ENCODE results near the gene GMDS. TPM values are rescaled to one million over a fixed set of nuclear protein-coding genes. Genes with fewer than 3 reads are reported as not detected.

The GMDS gene
- total and polyA plus RNA-seq, 2 experiments from 2014 or later = 3.0 to 12.6 TPM

DNA sequence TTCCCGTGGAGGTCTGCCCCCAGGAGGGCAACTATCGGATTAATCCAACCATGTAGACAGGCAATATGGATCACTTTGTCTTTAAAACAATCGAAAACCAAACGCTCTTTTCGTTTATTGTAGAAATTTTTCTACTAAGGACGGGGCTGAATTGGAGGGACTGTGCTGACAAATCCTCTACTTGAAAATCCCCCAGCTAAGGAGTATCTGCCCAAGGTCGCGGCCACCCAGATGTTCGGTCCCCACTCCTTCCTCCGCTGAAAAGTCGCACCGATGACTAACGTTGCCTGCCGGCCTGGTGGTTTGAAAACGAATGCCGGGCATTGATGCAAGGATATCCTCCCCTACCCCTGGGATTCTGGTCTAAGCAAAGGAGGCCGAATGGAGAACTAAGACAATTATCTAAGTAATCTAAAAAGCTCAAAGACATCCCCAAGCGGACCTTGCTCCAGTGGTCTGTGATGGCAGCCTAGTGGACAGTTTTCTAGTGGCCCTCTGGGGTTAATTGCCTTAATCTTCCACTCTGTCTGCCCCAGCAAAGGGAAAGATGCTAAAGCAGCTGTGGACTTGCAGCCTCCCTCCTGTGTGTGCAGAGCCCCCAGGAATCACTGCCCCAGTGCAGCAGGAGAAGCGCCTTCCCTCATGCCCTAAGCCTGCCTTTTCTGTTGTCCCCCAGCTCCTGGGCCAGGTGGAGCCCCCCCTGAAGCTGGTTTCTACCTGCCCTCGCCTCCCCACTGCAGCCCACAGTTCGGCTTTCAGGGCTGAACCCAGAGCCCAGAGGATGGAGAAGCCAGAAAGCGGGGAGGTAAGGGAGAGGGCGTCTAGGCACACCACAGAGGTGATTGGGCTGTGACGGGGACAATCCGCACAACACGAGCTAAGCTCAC, 639.3 kb downstream of the GMDS start:
- WGBS, 2 experiments (ENCODE audit: low coverage in 1 of 2, low lambda C conversion rate in 2 of 2, missing lambda C conversion rate in 2 of 2) = 31 to 34% methylated on average over 25 to 26 of the region's 26 CpGs
- Histone ChIP-seq H3F3A (ENCODE audit: insufficient read depth) (no peaks in the 10 kb centered on the region; the same call in 1 of the 2 replicates), H3K4me1 (ENCODE audit: insufficient read depth) (no peaks in the 10 kb centered on the region), H3K9ac (no peak overlapping the region), H3K27me3 (replicated peaks; ENCODE audit: insufficient read depth) (peaks cover 58% of the 10 kb centered on the region), H3K27ac (no peak overlapping the region), H3K36me3 (ENCODE audit: low read depth) (no peaks in the 10 kb centered on the region), H3K79me2 (ENCODE audit: insufficient read depth) (no peaks in the 10 kb centered on the region), H4K20me1 (ENCODE audit: insufficient read depth) (no peaks in the 10 kb centered on the region), H3K4me3 (no peak overlapping the region), H2AFZ (no peak overlapping the region), H3K9me3 (ENCODE audit: low read depth) (no peaks in the 10 kb centered on the region), H3K4me2 (ENCODE audit: unreplicated experiment) (no peak overlapping the region), H3K9me2 (ENCODE audit: insufficient read depth) (no peaks in the 10 kb centered on the region)
- in situ Hi-C loops (cut with MboI) = loop anchor here (10.0 kb wide), 1 partner anchor 499 kb away; no protein-coding TSS in a partner anchor
- TF ChIP-seq EZH2phosphoT487 (IDR thresholded peaks at IDR 0.05; ENCODE audit: insufficient read depth, low read depth) (no peak; the same call in 1 of the 2 replicates), EZH2 (IDR thresholded peaks at IDR 0.05; ENCODE audit: insufficient read depth, poor library complexity, severe bottlenecking) (peak; percentile 96)
- DNase-seq = peak; percentile 50

DNA sequence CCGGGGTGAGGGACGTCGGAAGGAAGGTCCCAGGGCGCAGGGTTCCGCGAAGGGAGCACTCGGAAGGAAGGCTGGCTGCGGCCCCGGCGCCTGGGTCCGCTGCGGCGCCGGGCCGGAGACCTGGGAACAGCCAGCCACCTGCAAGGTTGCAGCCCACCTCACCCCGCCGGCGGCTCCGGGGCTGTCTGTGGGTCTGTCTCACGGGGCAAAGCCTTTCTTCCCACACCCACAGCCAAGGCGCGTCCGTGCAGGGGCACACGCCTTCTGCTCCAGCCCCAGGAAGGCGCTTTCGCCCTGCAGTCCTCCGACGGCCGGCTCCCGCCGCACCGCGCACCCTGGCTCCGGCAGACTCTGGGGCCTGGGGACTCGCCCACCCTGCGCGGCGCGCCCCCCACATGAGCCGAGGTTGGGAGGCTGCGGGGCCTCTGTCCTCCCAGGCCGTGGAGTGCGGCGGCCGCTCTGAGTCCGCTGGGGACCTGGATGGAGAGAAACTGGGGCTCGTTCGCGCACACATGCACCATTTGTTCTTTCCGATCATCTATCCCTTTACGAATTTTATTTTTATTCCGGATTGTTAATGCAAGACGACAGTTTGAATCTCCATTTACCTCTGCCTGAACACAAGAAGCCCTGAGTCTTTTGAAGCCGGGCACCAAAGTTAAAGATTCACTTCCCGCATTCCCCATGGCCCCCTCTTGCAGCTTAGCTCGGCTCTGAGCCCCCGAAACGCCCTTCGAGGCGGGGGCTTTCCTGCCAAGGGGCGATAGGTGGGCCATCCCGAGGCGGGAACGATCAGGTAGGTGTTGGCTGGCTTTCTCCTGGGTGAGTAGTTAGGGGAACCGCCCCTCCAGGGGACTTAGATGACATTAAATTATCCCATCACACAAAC, 640.2 kb downstream of the GMDS start:
- no peaks in the 10 kb centered on the region for H3K9me3 ChIP-seq (ENCODE audit: low read depth)
- H3F3A ChIP-seq (ENCODE audit: insufficient read depth) = no peaks in the 10 kb centered on the region
- H3K27me3 ChIP-seq (replicated peaks; ENCODE audit: insufficient read depth) = peaks cover 65% of the 10 kb centered on the region
- peak; percentile 28 for DNase-seq
- H3K9ac ChIP-seq = no peak overlapping the region
- H3K27ac ChIP-seq = no peak overlapping the region
- peak overlapping the region; percentile 62 for H3K4me3 ChIP-seq
- no peaks in the 10 kb centered on the region for H3K9me2 ChIP-seq (ENCODE audit: insufficient read depth)
- WGBS, 2 experiments (ENCODE audit: low coverage in 1 of 2, low lambda C conversion rate in 2 of 2, missing lambda C conversion rate in 2 of 2) = 12 to 16% methylated on average over 41 to 50 of the region's 65 CpGs
- no peaks in the 10 kb centered on the region for H4K20me1 ChIP-seq (ENCODE audit: insufficient read depth)
- H3K4me2 ChIP-seq (ENCODE audit: unreplicated experiment) = peak overlapping the region; percentile 71
- no peaks in the 10 kb centered on the region for H3K36me3 ChIP-seq (ENCODE audit: low read depth)
- no peaks in the 10 kb centered on the region for H3K79me2 ChIP-seq (ENCODE audit: insufficient read depth)
- TF ChIP-seq EZH2 (IDR thresholded peaks at IDR 0.05; ENCODE audit: insufficient read depth, poor library complexity, severe bottlenecking) = no peak
- TF ChIP-seq EZH2phosphoT487 (IDR thresholded peaks at IDR 0.05; ENCODE audit: insufficient read depth, low read depth) = peak; percentile 22
- in situ Hi-C loops (cut with MboI) = loop anchor here (10.0 kb wide), 1 partner anchor 500 kb away; no protein-coding TSS in a partner anchor
- H2AFZ ChIP-seq = peak overlapping the region; percentile 70; the same call in 1 of the 2 replicates
- no peaks in the 10 kb centered on the region for H3K4me1 ChIP-seq (ENCODE audit: insufficient read depth)

- in situ Hi-C loops (cut with MboI) = loop anchor here (10.0 kb wide), 1 partner anchor 500 kb away; no protein-coding TSS in a partner anchor
- Histone ChIP-seq H3K36me3 (ENCODE audit: low read depth) (no peaks in the 10 kb centered on the region), H3F3A (ENCODE audit: insufficient read depth) (no peaks in the 10 kb centered on the region), H3K4me3 (peak overlapping the region; percentile 62), H2AFZ (peak overlapping the region; percentile 70), H3K4me1 (ENCODE audit: insufficient read depth) (no peaks in the 10 kb centered on the region), H3K9ac (no peak overlapping the region), H3K9me2 (ENCODE audit: insufficient read depth) (no peaks in the 10 kb centered on the region), H4K20me1 (ENCODE audit: insufficient read depth) (no peaks in the 10 kb centered on the region), H3K4me2 (ENCODE audit: unreplicated experiment) (peak overlapping the region; percentile 71), H3K27me3 (replicated peaks; ENCODE audit: insufficient read depth) (peaks cover 65% of the 10 kb centered on the region), H3K79me2 (ENCODE audit: insufficient read depth) (no peaks in the 10 kb centered on the region), H3K27ac (no peak overlapping the region), H3K9me3 (ENCODE audit: low read depth) (no peaks in the 10 kb centered on the region)
- no peak for TF ChIP-seq EZH2phosphoT487 (IDR thresholded peaks at IDR 0.05; ENCODE audit: insufficient read depth, low read depth)
- no peak for TF ChIP-seq EZH2 (IDR thresholded peaks at IDR 0.05; ENCODE audit: insufficient read depth, poor library complexity, severe bottlenecking)
- peak; percentile 80 for DNase-seq
- 4% methylated on average over 52 to 64 of the region's 85 CpGs for WGBS, 2 experiments (ENCODE audit: low coverage in 1 of 2, low lambda C conversion rate in 2 of 2, missing lambda C conversion rate in 2 of 2)
These were observed 641.0 kb downstream of the GMDS start for GRCh38 chr6:1604158-1605003.
